ENCODE results near the gene COX6B2. TPM values are rescaled to one million over a fixed set of nuclear protein-coding genes. Genes with fewer than 3 reads are reported as not detected.

COX6B2 gene
- total RNA-seq, 1 donor from 2014 or later: 0.17 TPM

- Mint-ChIP-seq H3K27me3 (ENCODE audit: low read depth) (no peaks in the 10 kb centered on the region), H3K27ac (ENCODE audit: unreplicated experiment) (peak overlapping the region; percentile 45), H3K4me3 (ENCODE audit: unreplicated experiment) (peak overlapping the region; percentile 33), H3K36me3 (ENCODE audit: low read depth) (no peaks in the 10 kb centered on the region), H3K9me3 (ENCODE audit: low read depth) (no peaks in the 10 kb centered on the region), H3K4me1 (ENCODE audit: low read depth) (peaks cover 29% of the 10 kb centered on the region)
- TF ChIP-seq CTCF (IDR thresholded peaks at IDR 0.05): no peak
- DNase-seq (ENCODE audit: low spot score): no peak
These were observed 14.4 kb upstream of the COX6B2 start for GRCh38 chr19:55368701-55369563.

GRCh38 chr19:55368106-55368505 is 13.6 kb upstream of the COX6B2 start:
- Mint-ChIP-seq H3K27me3 (ENCODE audit: low read depth) (no peaks in the 10 kb centered on the region), H3K27ac (ENCODE audit: unreplicated experiment) (no peak overlapping the region), H3K4me3 (ENCODE audit: unreplicated experiment) (no peak overlapping the region), H3K36me3 (ENCODE audit: low read depth) (no peaks in the 10 kb centered on the region), H3K4me1 (ENCODE audit: low read depth) (peaks cover 28% of the 10 kb centered on the region), H3K9me3 (ENCODE audit: low read depth) (no peaks in the 10 kb centered on the region)
- DNase-seq (ENCODE audit: low spot score): no peak
- TF ChIP-seq CTCF (IDR thresholded peaks at IDR 0.05): no peak

- no peak for DNase-seq (ENCODE audit: low spot score)
- H3K27me3 Mint-ChIP-seq (ENCODE audit: low read depth): no peaks in the 10 kb centered on the region
- H3K4me3 Mint-ChIP-seq (ENCODE audit: unreplicated experiment): no peak overlapping the region
- H3K36me3 Mint-ChIP-seq (ENCODE audit: low read depth): no peaks in the 10 kb centered on the region
- H3K4me1 Mint-ChIP-seq (ENCODE audit: low read depth): peaks cover 24% of the 10 kb centered on the region
- H3K27ac Mint-ChIP-seq (ENCODE audit: unreplicated experiment): no peak overlapping the region
- H3K9me3 Mint-ChIP-seq (ENCODE audit: low read depth): no peaks in the 10 kb centered on the region
- TF ChIP-seq CTCF (IDR thresholded peaks at IDR 0.05): no peak
These were observed 12.3 kb upstream of the COX6B2 start for GRCh38 chr19:55366790-55367189.

- Mint-ChIP-seq H3K27ac (ENCODE audit: unreplicated experiment) (no peak overlapping the region), H3K4me1 (ENCODE audit: low read depth) (peaks cover 23% of the 10 kb centered on the region), H3K27me3 (ENCODE audit: low read depth) (no peaks in the 10 kb centered on the region), H3K9me3 (ENCODE audit: low read depth) (no peaks in the 10 kb centered on the region), H3K4me3 (ENCODE audit: unreplicated experiment) (no peak overlapping the region), H3K36me3 (ENCODE audit: low read depth) (no peaks in the 10 kb centered on the region)
- DNase-seq (ENCODE audit: low spot score): no peak
- no peak for TF ChIP-seq CTCF (IDR thresholded peaks at IDR 0.05)
These were observed 11.4 kb upstream of the COX6B2 start for GRCh38 chr19:55365964-55366363.

- DNase-seq (ENCODE audit: low spot score): no peak
- no peaks in the 10 kb centered on the region for H3K27me3 Mint-ChIP-seq (ENCODE audit: low read depth)
- no peaks in the 10 kb centered on the region for H3K36me3 Mint-ChIP-seq (ENCODE audit: low read depth)
- peaks cover 16% of the 10 kb centered on the region for H3K4me1 Mint-ChIP-seq (ENCODE audit: low read depth)
- H3K9me3 Mint-ChIP-seq (ENCODE audit: low read depth): no peaks in the 10 kb centered on the region
- no peak overlapping the region for H3K27ac Mint-ChIP-seq (ENCODE audit: unreplicated experiment)
- H3K4me3 Mint-ChIP-seq (ENCODE audit: unreplicated experiment): no peak overlapping the region
- no peak for TF ChIP-seq CTCF (IDR thresholded peaks at IDR 0.05)
These were observed 10.7 kb upstream of the COX6B2 start for GRCh38 chr19:55365245-55365644.
